Left ventricle myocardium inferior (tissue), 1 donor: ENCODE data around the gene NXF2. TPM values are rescaled to one million over a fixed set of nuclear protein-coding genes. Genes with fewer than 3 reads are reported as not detected.
"Not testable (repeated sequence)": the region's sequence is repeated elsewhere in the genome, so short reads cannot be mapped to it uniquely, and the experiment has no call there.

Experiments
- DNase-seq: peaks from one replicate; pipeline ENCODE4 v3.0.0-alpha.2; 2020
- H3K27ac ChIP-seq: fragments of 200-600 bp; replicated peaks from 2 replicates; pipeline ENCODE4 v1.8.0; 2021
- H3K27me3 ChIP-seq: fragments of 200-600 bp; 2 replicates; pipeline ENCODE4 v1.8.0; 2021; ENCODE audit warnings: low read depth
- H3K36me3 ChIP-seq: fragments of 200-600 bp; 2 replicates; pipeline ENCODE4 v1.8.0; 2021
- H3K4me1 ChIP-seq: fragments of 200-600 bp; 2 replicates; pipeline ENCODE4 v1.8.0; 2021
- H3K4me3 ChIP-seq: fragments of 200-600 bp; 2 replicates; pipeline ENCODE4 v1.8.0; 2021; ENCODE audit warnings: mild to moderate bottlenecking, moderate library complexity
- H3K9me3 ChIP-seq: fragments of 200-600 bp; replicated peaks from 2 replicates; pipeline ENCODE4 v1.8.0; 2021
- CTCF ChIP-seq: fragments of 200-600 bp; IDR thresholded peaks from 2 replicates; pipeline ENCODE4 v1.8.0; 2021; ENCODE audit warnings: antibody characterized with exemption, mild to moderate bottlenecking, borderline replicate concordance
- intact Hi-C: fragments of 100-400 bp; cut with micrococcal nuclease; formaldehyde crosslinking; loops from one replicate; pipeline ENCODE4 v1.11.0; 2022
- long read RNA-seq: library from polyadenylated mRNA; unstranded; transcript quantifications from one replicate; pipeline ENCODE4 v2.0.0, GENCODE V29; 2021
- total RNA-seq: library from RNA; stranded (reverse); fragmentation: NEBNext Ultra II Directional; extraction: Animal tissue kit (Norgen Biotek cat#: 25700); gene quantifications from one replicate; pipeline ENCODE4 v1.2.1, GENCODE V29; 2021
- donor health status: DM: no; HTN: yes; CAD: no; lungs with severe emphysema.

The NXF2 gene
- total RNA-seq: not detected
- long read RNA-seq: 0 reads

DNA sequence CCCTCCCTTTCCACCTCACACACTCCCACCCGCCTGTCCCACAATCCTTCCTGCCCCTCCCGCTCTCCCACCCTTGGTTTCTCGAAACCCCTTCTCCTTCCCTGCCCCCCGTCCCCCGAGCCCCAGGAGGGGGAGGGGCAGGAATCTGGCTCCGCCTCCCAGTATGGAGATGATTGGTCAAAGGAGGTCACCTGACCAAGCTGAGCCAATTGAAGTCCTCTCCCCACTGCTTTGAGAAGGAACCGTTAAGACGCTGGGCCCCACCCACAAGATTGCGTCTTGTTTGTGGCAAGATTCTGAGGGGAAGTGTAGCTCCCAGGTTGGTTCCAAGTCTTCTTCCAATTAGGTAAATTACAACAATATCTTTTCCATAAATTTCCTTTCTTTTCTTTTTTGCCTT, at the start of gene NXF2:
Gene NXF2 (plus strand): TSS at position 275 of the 400 bp plus-strand sequence. CDS start 59,912 bp downstream, outside the sequence.
- H3K36me3 ChIP-seq, H3K9me3 ChIP-seq, H3K27me3 ChIP-seq, DNase-seq, H3K27ac ChIP-seq, intact Hi-C loops, H3K4me3 ChIP-seq, H3K4me1 ChIP-seq: not testable (repeated sequence)

DNA sequence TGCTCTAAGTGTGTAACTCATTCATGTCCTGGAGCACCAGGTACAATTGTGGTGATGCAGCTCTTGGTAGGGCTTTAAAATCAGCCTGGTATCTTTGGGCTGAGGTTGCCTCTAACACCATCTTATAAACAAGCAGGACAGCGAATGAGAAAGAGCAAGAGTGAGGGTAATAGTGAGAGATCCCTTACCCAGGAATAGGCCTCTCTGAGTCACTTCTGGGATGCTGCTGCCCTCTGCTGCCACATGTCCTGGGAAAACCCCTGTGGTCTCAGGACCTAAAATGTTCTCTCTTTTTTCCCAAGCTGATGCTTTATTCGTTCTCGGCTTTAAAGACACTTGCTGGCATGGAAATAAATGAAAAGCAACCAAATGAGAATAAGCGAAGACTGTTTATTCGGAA, 39.0 kb upstream of the NXF2 start:
- H3K9me3 ChIP-seq, H3K4me3 ChIP-seq, intact Hi-C loops, H3K4me1 ChIP-seq, H3K36me3 ChIP-seq, H3K27me3 ChIP-seq, DNase-seq, H3K27ac ChIP-seq: not testable (repeated sequence)

DNA sequence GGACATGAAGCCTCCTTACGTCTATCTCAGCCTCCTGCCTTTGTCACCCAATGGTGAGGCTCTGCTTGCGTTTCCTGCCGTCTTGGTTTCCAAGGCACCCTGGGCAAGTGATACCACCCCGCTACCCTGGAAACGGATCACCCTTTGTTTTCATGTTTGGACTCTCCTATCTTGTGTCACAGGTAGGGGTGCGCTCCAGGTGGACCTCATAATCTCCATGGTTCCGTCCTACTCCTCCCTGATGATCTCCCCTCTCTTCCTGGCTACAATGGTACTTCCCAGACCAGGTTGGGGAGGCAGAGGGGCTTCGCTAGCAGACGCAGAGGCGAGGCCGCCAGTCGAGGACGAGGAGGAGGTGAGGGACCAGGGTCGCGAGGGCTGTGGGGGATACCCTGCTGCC, 32.0 kb upstream of the NXF2 start, which contains the start of gene TCP11X1:
Gene TCP11X1 (plus strand): TSS at position 316 of the 400 bp plus-strand sequence.
- H3K36me3 ChIP-seq, H3K9me3 ChIP-seq, H3K4me1 ChIP-seq, H3K4me3 ChIP-seq, H3K27me3 ChIP-seq, H3K27ac ChIP-seq, intact Hi-C loops, DNase-seq: not testable (repeated sequence)

DNA sequence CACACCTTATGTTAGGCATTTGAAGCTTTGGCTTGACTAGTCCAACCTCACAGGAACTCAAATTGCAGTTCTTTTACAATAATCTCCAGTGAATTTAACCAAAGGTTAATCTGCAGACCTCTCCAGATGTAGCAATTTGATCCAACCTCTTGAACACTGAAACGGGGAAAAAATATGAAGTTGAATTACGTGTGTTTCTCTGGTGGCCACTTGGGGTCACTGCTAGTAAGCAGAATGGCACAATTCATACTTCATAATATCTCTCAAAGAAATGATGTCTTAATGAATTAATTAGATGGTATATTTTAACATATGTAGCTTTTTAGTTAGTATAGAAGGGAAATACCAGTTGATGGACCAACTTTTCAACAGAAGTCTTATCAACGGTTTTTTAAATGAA, 30.5 kb upstream of the NXF2 start:
- H3K4me1 ChIP-seq, H3K36me3 ChIP-seq, intact Hi-C loops, H3K4me3 ChIP-seq, H3K9me3 ChIP-seq, H3K27ac ChIP-seq, H3K27me3 ChIP-seq, DNase-seq: not testable (repeated sequence)

- H3K27ac ChIP-seq, H3K36me3 ChIP-seq, H3K27me3 ChIP-seq, H3K4me3 ChIP-seq, intact Hi-C loops, H3K9me3 ChIP-seq, H3K4me1 ChIP-seq, DNase-seq: not testable (repeated sequence)
Measured at GRCh38 chrX:102235678-102236077, 11.3 kb upstream of the NXF2 start.

DNA sequence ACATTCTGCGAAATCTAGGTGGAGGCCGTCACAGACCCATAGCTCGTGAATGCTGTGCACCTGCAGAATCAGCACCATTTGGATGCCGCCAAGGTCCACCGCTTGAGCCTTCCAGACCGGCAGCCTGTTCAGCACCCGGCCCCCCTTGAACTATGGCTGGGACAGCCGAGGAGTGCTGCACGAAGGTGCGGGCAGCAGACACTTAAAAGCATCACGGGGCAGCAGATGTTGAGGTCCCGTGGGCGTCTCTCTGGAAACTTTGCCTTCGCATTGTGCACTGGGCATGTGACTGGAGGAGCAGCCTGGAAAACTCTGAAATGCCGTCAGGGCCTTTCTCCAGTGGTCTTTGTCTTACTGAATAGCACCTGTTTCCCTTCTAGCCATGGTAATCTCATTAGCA, 6.7 kb upstream of the NXF2 start:
- intact Hi-C loops: not testable (repeated sequence)

DNA sequence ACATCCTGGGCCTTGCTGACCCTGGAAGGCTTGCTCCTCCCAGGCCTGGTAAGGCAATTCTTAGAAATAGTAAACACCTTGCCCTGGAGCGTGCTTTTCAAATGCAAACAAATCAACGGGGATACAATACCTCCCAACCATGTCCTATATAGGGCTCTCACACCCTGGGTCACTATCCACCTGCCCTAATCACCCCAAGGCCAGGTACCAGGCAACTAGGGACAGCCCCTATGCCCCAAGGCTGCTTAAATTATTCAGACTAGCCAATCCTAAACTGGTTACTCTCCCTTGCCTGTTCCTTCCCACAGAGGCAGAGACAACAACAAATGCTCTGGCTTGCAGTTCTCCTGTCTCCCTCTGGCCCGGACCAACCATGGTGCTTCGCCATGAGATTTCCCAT, 25.3 kb downstream of the NXF2 start:
- H3K9me3 ChIP-seq, H3K27ac ChIP-seq, H3K4me1 ChIP-seq, H3K36me3 ChIP-seq, H3K4me3 ChIP-seq, DNase-seq, H3K27me3 ChIP-seq, intact Hi-C loops: not testable (repeated sequence)

More for the DNA sequence above, 6.7 kb upstream of the NXF2 start:
- H3K4me1 ChIP-seq, H3K4me3 ChIP-seq, DNase-seq, H3K9me3 ChIP-seq, H3K36me3 ChIP-seq, H3K27ac ChIP-seq, H3K27me3 ChIP-seq: not testable (repeated sequence)

DNA sequence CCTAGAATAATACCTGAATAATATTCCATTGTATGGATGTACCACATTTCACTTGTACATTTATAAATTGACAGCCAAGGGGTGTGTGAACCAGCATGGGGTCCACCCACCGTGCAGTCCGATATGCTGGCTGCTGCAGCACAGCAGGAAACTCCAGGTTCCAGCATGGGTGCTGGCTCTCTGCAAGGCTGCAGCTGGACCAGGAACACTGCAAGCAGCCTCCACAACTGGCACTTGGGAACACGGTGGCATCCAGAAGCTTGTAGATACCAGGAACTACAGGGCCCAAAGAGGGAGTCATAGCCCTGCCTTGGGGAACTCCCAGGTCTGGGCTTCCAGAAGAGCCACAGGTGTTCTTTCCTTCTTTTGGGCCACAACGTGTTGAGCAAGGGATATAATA, 91.2 kb downstream of the NXF2 start:
- intact Hi-C loops: no loop called here
- Histone ChIP-seq H3K4me3 (no peak overlapping the region), H3K4me1 (no peaks in the 10 kb centered on the region), H3K36me3 (no peaks in the 10 kb centered on the region), H3K27ac (no peak overlapping the region), H3K9me3 (no peaks in the 10 kb centered on the region), H3K27me3 (no peaks in the 10 kb centered on the region)
- DNase-seq: no peak
- no peak for TF ChIP-seq CTCF

DNA sequence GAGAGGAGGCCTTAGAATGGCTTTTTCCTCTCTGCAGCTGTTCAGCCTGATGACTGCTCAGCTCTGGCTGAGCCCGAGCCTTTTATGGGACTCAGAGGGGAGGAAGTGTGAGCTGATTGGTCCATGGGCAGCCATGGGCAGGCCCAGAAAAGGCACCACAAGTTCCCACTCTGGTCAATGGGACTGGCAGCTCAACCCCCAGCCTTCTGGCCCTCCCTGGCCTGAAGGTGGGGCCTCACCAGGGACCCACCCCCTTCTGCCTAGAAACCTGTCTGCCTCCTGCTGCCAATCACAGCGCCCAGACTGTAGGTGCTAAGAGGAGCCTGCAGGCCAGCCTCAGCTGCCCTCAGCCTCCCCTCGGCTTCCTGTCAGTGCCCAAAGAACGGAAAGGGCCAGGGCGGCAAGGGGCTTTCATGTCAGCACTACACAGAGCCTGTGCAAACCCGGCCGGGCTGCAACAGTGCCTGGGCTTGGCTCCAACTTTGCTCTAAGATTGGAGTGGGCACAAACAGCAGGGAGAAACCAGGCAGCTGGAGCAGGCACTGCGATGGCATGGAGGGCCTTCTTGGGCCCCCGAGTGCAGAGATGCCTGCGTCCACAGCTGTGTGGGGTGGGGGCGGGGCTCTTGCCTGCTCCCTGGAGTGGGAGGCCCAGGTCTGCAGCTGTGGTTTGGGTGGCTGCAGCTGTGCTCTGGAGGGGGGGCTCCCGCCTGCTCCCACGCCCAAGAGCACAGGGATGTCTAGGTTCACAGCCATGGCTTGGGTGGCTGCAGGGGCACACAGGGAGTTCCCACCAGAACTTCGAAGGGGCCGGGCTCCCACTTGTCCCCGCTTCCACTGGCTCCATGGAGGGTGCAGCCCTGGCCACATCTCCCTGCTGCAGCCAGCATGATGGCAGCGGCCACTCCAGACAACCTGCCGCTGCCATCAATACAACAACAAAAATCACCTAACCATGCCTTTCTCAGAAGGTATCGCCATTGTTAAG, 92.6 kb downstream of the NXF2 start:
- intact Hi-C loops: no loop called here
- no peaks in the 10 kb centered on the region for H3K9me3 ChIP-seq

More for the DNA sequence above, 92.6 kb downstream of the NXF2 start:
- Histone ChIP-seq H3K27ac (no peak overlapping the region), H3K4me3 (no peak overlapping the region), H3K36me3 (no peaks in the 10 kb centered on the region), H3K27me3 (no peaks in the 10 kb centered on the region), H3K4me1 (no peaks in the 10 kb centered on the region)
- TF ChIP-seq CTCF: no peak
- no peak for DNase-seq
